ENCODE results near the gene TLCD5.

Gene TLCD5

DNA sequence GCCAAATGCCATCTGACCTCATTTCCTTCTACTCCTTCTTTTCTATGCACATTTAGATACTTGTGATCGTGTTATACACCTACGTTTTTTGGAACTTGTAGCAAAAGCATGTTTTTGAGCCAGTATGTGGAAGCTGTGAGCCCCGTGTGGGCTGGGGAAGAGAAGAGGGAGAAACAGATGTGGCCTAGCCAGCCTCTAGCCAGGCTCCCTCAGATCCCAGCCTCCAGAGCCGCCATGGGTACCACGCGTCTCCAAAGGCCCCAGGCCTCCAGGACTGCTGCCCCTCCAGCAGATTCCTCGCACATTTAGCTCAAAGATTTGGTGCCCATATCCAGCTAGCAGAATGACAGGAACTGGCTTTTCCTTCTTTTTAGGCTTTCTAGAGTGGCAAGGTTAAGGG, 17.0 kb upstream of the TLCD5 start:
- no peak for DNase-seq

DNA sequence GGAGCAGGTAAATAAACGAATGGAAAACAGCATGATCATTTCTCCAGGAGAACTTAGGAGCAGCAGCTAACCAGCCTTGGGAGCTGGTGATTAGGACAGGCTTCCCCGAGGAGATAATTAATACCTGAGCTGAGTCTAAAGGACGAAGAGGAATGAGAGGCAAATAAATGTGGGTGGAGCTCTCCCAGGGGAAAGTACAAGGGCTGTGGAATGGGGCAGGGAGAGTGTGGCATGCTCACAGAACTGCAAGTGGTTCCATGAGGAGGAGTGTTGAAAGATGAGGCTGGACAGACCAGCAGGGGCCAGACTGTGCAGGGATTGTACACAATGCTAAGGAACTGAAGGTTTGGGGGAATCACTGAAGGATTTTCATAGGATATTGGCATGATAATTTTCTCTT, 14.2 kb upstream of the TLCD5 start:
- no peak for DNase-seq

DNA sequence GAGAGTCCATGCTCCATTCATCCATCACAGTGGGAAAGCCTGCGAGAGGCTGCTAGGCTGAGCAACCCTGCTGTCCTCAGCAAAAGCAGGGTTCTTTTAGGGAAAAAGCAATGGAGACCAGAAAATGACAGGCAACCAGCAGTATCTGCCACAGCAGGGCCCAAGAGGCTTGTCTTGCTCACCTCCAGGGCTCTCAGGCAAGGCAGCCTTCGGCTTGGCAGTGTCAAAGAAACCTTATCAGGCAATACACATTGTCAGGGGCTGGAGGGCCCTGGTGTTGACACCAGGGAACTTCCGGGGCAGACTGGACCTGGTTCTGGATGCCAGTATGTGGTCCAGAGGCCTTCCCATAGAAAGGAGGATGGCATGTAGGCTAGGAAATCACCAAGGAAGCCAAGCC, 10.2 kb upstream of the TLCD5 start:
- DNase-seq, result no peak

DNA sequence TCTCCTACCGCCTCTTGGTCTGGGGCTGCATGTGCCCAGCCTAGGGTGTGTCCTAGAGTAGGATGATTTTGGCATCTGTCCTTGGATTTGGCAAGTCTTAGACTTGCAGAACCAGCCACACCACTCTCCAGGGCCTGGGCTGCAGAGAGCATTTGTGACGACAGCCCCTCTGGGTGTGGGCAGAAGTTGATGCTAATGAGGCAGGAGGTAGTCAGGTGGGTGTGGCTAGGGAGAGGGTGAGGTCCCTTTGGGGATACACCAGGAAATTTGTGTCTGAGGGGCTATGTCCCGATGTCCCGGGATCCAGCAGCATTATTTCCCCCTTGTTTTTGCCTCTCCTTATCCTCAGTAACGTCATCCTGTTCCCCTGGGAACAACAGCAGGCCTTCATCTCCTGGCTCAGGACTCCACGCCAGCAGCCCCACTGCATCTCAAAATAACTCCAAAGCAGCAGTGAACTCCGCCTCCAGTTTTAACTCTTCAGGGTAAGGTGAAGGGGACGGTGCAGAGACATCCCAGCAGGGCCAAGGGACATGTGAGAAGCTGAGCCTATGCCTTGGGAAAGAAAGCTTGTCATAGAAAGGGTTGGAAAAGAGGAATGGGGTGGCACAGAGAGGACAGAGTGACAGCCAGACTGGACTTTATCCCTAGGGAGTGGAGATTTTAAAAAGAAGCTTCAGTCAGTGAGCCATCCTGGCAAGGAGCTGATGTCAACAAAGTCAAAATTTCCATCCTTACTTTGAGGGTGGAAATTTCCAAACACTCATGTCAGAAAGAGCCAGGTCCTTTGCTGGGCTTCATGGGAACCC, 8.0 kb upstream of the TLCD5 start:
- no peak for DNase-seq

DNA sequence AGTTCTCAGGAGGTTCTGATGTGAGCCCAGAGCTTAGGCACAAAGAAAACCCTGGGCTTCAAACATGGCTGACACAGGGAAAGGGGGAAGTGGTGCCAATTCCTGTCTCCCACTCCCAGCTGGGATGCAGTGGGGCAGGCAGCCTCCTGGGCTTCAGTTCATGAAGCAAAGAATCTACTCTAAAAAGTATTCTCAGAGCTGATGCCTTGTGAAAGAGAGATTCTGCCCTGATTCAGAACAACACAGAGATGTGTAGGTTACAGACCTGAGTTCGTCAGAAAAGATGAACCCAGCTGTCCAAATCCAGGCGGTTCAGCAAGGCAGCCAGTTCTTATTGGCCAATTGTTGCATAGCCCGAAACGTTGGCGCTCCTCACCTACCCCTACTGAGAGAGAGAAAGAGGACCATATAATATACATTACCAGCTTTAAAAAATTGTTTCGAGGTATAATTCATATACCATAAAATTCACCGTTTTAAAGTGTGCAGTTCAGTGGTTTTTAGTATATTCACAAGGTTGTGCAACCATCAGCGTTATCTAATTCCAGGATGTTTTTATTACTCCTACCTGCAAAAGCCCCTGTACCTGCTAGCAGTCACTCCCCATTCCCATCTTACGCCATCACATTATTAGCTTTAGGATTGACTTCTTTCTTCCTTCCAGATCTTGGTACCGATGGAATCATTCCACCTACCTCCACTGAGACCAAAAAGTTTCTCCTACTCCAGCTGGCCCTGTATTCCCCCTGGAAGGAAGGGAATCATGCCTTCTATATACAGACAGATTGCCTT, 7.2 kb upstream of the TLCD5 start:
- no peak for DNase-seq

DNA sequence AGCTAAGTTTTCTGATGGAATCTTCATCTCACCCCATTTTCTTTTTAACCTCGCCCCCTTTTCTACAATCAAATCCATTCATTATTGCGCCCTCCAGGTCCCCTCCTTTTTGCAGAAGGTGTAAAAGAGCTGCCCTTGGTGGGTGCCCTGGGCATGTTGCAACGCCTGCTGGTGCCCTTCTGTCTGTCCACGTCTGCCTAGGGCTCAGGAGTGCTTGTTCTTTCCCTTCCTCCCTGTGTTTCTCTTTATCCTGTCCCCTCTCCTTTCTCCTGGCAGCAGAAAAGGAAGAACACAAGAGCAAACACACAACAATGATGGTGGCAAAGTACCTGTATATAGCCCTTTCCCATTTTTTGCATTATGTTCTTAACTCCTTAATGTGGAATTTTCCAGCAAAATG, 6.2 kb upstream of the TLCD5 start:
- no peak for DNase-seq

DNA sequence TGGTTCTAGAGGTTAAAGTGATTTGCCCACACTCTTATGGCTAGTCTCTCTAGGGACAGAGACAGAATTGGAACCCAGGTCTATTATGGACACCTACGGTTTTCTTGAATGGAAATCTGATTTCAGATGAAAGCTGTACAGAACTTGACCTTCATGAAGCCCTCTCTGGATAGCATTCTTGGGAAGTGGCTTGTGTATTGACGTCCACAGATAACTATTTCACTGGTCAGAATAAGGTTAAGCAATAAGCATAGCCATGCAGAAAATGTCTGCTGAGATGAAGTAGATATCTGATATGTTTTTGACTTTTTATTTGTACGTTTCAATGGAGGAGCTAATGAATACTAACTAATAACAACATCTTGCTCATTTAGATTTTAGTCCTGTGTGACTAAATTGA, 1.1 kb downstream of the TLCD5 start:
- no peak for DNase-seq

DNA sequence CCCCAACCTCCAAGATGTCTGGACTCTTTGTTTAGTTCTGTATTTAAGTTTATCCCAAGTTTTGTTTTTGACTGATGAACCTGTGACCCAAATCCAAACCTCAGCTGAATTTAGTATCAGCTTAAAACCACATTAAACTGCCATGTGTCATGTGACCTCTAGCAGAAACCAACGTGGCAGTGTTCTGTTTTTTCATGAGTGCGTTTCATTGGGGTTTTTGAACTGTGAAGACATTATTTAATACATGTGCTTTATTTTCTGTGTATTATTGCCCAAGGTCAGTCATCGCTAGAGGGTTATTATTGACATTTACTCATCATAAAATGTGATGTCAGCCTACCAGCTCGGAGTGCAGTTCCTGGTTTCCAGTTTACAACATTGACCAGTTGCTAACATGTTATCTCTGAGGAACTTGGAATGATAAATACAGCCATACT, 1.8 kb downstream of the TLCD5 start:
- no peak for DNase-seq

DNA sequence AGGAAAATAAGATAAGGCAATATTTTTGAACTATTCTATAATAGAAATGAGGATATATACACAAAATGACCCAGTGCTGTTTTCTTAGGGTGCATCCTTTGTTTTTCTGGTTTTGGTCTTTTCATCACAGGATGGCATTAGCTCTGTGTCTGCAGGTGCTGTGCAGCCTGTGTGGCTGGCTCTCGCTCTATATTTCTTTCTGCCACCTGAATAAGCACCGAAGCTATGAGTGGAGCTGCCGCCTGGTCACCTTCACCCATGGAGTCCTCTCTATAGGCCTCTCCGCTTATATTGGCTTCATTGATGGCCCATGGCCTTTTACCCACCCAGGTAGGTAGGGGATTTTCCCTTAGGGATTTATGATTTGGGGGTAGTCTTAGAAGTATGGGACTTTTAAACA, 2.2 kb downstream of the TLCD5 start:
- DNase-seq, result no peak

DNA sequence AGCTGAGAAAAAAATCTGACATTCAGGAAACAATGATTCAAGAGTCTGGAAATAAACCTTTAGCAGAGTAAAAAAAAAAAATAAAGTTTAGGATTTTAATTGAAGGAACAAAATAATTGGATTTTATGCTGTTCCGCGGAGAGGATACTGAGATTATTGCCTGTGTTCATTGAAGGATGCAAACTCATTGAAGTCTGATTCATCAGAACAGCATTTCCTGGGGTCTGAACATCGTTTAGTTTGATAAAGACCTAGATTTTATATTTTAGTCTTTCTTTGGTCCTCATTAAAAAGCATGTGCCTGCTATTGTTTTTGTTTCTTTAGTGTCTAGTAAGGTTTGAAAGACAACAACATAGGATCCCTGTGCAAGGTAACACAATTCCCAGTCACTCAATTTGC, 4.5 kb downstream of the TLCD5 start:
- no peak for DNase-seq

DNA sequence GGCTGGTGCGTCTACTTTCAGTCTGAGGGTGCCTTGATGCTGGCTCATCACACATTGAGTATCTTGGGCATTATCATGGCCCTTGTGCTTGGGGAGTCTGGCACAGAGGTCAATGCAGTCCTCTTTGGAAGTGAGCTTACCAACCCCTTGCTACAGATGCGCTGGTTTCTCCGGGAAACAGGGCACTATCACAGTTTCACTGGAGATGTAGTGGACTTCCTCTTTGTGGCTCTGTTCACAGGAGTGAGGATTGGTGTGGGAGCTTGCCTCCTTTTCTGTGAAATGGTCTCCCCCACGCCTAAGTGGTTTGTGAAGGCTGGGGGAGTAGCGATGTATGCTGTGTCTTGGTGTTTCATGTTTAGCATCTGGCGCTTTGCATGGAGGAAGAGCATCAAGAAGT, 4.9 kb downstream of the TLCD5 start:
- no peak for DNase-seq

DNA sequence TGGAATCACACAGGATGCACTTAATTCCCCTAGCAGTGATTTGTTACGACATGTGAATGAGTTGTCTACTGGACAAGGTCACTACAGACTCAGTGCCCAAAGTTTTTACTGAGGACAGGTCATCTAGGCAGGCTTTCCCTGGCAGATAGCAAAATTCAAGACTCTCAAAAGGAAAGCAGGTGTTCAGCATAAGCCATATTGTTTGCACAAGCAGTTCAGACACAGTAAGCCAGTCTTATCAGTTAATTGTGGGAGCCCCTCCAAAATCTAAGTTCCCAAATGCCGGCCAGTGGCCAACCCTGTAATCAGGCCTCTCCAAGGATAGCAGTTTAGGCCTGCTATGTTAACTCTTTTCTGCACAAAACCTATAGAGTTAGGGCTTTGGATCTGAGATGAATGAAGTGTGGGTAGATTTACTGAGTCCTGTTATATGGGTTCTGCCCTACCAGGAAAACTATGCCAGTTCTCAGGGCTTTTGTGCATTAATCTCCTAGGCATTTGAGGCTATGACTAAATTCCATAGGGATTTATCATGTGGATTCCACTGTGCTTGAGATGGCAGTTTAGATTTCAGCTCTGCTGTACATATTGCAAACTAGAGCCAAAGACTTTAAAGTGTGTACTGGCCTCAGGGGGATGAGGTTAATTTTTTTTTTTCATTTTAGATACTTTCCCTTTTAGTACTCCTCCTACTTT, 6.3 kb downstream of the TLCD5 start:
- no peak for DNase-seq

DNA sequence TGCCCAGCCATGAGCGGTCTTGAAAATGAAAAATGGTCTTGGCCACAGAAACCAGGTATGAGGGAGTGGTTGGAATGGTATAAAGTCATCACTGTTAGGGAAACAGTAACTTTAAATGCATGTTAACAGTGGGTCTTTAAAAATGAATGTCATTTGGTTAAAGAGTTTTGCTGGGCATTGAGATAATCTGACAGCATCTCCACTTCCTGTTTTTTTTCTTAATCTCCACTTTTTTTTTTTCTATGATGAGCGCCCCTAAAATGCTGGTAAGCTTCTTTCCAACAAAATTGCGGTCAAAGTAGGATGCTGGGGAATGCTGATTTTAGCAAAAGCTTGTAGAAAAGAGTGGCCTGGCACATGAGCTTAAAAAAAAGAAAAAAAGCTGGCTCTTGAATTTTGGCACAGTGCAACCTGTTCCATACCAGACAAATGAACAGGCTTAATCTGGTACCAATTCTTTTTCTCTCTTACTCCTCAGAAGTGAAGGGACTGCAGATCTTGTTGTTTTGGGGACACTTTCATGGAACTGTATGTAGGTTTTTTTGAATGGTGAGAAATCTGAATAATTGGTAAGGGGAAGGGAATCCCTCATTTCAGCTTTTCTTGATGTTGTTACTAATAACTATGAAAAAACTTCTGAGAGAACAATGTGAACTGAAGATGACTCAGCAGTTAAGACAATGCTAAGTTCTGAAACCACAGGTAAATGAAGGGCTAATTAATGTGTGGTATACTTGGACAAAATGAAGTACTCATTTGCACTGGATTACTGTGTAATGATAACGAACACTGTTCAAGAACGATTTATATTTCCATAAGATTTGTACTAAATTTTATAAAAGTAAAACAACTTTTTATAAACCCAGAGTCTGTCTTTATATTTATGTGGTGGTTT, 8.0 kb downstream of the TLCD5 start:
- DNase-seq, result no peak

DNA sequence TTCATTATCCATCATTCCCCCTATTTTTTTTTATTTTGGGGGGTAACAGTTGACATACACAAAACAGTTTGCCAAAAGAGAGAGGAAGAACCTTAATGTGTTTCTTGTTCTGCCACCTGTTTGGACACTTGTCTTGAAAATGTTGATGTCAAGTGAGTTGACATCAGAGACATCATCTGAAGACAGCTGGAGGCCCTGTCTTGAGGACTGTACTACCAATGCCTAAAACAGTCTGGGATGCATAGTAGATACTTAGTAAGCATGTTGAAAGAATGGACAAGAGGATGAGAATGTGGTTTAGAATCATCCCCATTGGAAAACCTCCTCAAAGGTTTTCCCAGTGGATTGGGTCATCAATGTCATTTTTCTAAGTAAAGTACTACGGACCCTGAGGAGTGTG, 8.7 kb downstream of the TLCD5 start:
- no peak for DNase-seq

DNA sequence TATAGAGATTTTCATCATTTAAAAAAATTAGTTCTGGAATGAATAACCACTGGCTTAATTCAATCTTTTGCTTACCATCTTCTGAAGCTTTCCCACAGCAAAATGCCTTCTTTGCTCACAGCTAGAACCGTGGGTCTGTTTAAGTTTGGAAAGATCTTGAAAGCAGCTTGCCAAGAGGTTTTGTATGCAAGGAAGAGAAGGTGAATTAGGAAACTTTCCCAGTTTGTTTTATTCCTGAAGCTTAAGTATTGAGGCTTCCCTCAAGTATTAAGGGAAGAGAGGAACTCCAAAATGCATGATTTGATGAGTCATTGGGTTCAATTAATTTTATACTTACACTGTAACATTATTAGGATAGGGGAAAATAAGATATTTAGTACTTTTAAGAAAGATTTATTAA, 9.2 kb downstream of the TLCD5 start:
- no peak for DNase-seq

DNA sequence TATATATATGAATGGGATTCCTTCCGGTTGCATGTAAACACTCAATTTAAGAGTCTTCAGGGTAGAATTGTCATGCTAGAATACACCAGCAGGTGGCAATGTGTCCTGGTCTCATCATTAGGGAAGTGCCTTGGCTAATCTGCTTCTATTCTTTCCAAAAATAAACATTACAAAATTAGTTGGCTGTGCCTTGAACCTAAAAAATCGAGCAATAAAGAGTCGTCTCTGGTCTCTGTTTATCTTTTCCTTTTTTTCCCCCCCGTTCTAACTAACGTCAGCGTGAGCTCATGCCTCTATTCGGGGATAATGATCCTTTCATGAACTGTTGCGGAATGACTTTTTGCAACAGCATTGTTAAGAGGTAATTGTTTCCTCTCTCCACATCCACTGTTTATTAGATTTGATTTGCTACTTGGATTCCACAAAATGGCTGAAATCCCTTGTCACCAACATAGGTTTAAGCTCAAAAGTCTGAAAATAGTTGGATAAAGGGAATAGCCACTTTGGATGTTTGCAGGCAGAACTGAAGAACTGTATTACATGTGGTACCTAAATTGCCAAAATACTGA, 9.9 kb downstream of the TLCD5 start:
- peak; percentile 50 for DNase-seq

DNA sequence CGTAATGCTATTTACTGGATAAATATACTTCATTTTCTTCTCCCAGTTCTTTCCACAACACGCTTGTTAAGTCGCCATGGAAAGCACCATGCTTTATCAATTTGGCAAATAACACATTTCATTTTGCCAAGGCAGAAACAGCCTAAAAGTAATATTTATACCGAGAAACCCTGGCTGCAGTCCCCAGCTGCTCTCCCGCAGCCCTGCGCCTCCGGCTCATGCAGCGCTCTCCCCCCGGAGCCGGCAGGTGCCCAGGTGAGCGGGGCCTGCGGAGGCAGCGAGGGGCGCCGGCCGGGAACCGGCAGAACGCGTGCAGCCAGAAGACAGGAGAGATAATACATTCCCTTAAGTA, 10.4 kb downstream of the TLCD5 start:
- DNase-seq, result peak; percentile 19

DNA sequence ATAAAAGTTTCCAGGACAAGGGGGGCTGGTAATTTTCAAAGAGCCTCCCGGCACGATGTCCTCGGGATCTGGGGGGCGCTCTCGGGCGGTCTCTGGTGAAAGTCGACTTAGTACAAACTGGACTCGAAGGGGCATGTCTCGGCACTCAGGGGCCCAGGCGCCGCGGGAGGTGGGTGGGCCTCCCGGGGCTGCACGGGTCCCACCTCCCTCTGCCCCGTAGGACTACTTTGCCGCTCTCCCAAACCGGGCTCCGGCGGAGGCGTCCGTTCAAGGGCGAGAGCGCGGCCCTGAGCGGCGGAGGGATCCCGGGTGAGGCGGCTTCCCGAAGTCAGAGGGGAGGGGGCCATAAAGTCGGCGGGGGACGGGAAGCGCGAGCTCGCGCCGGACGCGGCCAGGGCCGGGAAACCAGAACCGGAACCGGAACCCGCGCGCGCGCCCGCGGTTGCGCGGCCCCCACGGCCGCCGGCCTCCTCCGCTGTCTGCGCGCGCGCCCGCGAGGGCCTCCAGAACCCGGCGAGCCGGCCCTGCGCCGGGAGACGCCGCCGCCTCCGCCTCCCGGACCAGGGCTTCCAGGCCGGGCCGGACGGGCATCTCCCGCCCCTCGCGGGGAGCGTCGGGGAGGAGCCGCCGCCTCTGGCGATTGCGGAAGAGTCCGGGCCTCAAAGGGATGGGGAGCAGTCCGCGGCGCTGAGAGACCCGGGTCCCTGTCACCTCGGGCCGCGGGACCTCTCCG, 11.0 kb downstream of the TLCD5 start, which contains the start of gene ARHGEF12:
Gene ARHGEF12 (plus strand): TSS at position 506 of the 733 bp plus-strand sequence. CDS start 831 bp downstream, outside the sequence.
- DNase-seq, result peak; percentile 81

DNA sequence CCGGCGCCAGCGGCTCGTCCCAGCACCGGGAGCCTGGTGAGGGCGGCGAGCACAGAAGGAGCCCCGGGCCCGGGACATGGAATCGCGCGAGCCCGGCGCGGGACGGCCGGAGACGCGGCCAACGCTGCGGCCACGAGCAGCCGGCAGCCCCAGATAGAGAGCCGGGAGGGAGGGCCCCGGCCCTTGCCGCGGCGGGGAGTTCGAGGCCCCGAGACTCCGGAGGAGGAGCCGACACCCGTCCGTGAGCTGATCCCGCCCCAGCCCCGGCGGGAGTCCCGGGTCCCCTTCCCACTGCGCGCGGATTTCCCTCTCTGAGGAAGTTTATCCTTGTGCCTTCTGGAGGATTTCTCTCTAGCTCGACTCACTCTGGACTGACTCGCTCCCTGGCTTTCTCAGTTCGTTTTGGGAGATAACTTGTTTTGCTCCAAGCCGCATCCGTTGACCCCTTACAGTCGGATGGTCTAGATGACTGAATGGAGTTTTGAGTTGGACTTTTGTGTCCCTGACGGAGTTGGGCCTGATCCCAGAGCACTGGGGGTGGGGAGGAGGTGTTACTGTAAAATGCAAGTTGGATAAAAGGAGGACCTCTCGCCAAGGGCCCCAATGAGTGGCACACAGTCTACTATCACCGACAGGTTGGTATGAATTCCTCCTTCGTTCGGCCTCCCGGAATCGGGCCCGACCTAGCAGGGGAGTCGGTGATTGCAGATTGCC, 11.7 kb downstream of the TLCD5 start:
- DNase-seq, result no peak

DNA sequence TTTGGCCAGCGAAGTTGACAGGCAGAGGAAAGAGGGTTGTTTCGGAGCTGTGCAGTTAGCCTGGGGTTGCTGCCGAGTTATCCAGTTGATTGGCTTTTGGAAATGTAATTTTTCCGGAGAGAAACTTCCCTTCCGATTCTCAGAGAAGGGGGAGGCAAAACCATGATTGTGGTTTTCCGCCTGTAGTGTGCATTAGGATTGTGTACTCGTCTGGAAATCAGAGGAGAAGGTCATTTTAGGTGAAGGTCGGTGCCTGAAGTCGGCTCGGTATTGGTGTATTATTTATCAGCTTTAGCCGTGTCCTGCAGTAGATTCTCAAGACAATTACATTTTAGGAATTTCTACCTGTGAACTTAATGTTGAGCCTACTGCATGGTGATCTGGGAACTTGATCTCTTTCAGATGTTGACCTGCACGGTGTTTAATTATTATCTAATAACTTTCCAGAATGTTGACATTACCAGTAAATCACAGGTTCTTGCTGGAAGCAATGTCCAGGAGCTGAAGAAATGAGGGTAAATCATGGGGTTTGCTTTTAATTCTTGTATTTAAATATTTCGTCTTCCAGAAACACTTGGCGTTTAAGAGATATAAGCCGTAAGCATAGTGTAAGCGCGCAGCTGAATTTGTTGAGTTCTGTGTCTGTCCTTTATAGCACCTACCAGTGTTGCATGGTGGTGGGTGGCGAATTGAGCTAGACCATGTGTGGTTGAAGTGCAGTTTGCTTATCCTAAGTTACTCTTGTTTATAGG, 12.4 kb downstream of the TLCD5 start:
- no peak for DNase-seq
